GM04504 (cell line): Measurements from ENCODE around the gene IPO4.

Experiments
- DNase-seq: peaks from one replicate; pipeline ENCODE4 v3.0.0-alpha.2; 2012; ENCODE audit warnings: low read depth

The IPO4 gene

GRCh38 chr14:24147761-24148428, 40.7 kb downstream of the IPO4 start:
- DNase-seq: no peak

- peak; percentile 97 for DNase-seq
These were observed 41.4 kb downstream of the IPO4 start, which contains the start of gene RNF31 for GRCh38 chr14:24146978-24147760. RNF31 (plus strand) TSS chr14:24147498; CDS start chr14:24147699, 201 bp downstream.

DNA sequence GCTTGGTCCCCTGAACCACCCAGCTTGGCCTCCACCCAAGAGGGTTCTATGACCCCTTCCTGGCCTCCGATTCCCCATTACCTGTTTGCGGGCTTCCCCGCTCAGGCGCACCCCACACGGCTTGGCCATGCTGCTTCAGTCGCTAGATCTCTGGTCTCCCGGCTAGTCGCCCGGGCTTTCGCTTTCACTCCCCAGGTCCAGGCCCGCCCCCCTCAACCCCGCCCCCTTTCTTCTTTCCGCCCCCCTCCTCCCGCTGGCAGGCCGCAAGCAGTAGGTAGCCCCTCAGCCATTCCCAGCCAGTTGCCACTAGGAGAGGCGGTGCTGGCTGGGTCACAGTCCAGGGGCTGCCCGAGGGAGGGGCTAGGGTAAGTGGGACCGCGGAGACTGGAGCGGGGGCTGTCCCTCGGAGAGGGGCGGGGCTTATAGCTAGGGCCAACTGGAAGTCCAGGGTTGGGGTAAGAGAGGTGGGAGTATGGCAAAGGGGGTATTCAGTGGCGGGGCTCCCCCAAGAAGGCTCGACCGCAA, 42.1 kb downstream of the IPO4 start, which contains the start of gene PSME2:
PSME2 (minus strand) TSS at position 158 of the 525 bp plus-strand sequence; CDS start at position 129, 29 bp downstream.
- DNase-seq: peak; percentile 89

DNA sequence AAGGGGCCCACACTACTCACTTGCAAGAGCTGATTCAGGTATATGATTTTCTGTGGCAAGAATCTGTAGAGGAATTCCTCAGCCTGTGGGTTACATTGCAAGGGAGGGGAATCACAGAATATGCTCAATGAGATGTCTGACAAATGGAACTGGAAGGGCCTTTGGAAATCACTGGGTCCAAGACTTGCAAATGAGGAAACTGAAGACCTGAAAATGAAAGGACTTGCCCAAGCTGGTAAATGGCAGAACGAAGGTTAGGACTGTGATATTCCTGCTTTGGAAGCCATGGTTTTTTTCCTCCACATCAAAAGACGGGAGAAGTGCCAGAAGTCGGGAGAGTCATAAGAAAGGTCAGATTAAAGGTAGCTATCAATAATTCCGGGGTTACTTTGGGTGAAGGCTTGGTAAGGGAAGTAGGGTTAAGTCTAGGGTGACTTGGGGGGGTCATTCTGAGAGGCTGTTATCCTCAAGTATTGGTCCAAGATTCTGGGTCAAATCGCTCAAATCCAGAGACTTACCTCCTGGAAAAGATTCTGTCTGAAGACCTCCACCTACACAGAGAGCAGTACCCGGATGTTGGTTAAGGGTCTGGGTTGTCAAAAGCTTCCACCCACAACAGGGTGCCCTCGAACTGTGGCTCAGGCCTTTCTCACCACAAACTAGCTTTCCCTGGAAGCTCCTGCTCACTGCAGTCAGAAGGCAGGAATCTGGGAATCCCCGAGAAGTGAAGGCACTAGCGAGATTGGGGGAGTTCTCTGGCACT, 42.7 kb downstream of the IPO4 start:
- no peak for DNase-seq

- no peak for DNase-seq
These were observed 43.4 kb downstream of the IPO4 start for GRCh38 chr14:24145219-24145618.

DNA sequence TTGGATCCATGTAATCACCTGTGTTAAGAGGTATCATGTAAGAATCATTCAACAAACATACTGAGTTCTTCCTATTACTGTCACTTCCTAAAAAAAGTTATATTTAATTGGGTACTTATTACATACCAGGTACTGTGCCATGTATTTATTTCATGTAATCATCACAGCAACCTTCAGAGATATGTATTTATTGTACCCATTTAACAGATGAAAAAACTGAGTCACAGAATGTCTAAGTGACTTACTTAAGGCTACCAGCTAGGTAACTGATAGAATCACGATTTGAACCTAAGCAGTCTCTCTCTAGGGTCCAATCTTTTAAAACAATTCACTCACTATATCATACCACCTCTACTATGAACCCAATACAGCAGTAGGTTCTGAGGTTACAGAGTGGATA, 44.2 kb downstream of the IPO4 start:
- no peak for DNase-seq

DNA sequence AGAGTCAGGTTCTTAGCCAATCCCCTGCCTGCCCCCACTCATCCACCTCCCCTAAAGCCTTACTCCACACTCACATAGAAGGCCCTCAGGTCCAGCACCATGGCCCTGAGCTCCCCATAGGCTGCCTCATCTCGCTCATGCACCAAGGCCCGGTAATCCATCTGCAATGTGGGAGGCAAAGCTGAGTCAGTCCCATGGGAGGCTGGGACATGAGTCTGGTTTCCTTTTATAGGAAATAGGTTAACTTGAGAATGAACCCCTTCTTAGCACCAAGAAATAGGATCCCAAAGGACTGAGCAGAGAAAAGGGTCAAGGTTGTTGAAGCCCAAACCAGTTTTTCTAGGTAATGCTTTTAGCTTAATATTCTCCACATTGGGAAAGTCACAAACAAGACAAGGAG, 45.1 kb downstream of the IPO4 start:
- DNase-seq: no peak

DNA sequence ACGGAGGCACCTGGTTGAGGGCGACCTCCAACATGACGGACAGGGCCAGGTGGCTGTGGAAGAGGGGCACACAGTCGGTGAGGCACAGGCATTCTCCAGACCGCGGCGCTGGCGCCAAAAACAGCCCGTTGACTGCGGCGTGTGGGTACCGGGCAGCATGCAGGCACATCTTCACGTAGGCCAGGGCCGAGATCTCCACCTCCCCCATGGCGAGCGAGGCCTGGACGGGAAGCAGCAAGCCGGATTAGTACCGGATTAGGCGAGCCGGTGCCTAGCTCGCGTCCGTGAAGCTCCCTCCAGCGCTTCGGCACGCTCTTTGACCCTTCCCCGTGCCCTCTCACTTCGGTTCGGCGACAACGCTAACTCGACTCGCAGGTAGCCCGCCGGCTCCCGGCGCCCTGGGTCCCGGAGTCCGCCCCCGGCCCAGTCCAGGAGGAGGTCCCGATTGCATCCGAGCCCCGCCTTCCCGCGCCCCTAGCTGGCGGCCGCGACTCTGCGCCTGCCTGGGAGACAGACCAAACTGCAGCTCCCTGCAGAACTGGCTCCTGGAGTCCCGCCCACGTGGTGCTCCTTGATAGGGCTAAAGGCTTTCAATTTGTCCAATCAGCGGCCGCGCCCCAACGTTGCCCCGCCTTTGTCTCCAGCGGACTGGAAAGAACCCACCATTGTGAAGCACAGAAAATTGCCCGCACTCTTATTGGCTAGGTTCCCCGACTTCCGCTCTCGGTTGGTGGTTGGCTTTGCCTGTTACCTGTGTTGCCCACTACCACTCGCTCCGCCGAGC, 47.3 kb downstream of the IPO4 start, which contains the start of gene EMC9:
EMC9 (minus strand) TSS at position 495 of the 784 bp plus-strand sequence; CDS start at position 208, 287 bp downstream.
- peak; percentile 97 for DNase-seq

GRCh38 chr14:24139272-24139934, 49.2 kb downstream of the IPO4 start:
- DNase-seq: no peak

GRCh38 chr14:24138396-24139271, 50.0 kb downstream of the IPO4 start:
- DNase-seq: no peak

DNA sequence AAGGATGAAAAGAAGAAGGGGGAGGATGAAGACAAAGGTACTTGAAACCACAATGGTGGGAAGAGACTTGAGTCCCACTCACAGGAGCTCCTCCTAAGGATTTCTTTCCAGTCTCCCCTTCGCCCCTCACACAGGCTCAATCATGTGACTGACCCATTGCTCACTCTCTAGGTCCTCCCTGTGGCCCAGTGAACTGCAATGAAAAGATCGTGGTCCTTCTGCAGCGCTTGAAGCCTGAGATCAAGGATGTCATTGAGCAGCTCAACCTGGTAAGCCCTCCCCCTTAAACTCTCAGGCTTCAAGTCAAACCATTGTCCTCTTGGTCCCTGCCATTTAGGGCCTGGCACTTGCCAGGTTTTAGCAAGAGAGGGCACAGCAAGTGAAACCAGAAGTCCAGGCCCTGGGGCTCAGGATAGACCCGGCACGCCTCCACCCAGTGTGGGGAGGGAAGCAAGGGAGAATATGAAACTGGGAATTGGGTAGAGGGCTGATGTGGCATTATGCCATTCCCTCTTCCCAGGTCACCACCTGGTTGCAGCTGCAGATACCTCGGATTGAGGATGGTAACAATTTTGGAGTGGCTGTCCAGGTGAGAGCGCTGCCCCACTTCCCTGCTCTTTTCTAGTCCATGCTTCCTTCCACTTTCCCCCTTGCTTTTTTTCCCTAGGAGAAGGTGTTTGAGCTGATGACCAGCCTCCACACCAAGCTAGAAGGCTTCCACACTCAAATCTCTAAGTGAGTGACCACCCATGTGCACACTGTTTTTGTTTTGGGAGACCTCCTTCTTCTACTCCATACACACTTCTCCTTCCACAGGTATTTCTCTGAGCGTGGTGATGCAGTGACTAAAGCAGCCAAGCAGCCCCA, 50.9 kb downstream of the IPO4 start:
- DNase-seq: no peak

GRCh38 chr14:24136684-24137528, 51.7 kb downstream of the IPO4 start:
- DNase-seq: no peak

DNA sequence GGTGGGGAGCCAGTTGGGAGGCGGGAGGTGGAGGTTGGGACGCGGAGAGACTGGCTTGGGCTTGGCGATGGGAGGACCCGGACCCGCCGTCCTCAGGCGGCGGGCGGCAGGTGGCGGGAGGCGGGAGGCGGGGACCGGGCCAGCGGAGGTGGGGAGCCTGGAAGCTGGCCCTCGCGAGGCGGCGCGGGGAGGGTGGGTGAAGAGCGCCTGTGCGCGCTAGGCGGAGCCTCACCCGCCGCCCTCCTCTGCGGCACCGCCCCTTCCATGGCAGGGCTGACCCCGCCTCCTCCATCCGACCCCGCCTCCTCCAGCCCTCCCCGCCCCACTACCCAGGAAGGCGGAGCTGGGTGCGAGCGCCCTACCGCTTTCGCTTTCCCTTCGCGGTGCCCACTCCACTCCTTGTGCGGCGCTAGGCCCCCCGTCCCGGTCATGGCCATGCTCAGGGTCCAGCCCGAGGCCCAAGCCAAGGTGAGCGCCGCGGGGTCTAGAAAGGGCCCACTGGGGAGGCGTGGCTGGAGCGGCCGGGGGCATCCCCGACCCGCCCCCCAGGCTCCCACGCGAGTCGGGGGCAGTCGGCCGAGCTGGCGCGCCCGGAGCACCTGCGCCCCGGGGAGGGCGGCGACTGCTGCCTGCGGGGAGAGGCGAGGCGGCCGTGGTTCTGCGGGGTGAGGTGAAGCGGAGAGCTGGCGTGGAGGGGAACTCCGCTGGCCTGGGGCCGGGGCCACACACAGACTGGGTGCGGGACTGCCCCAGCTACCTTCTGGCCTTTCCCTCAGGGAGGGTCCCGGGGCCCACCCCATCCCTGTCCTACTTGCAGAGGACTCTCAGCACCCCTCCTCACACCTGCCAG, 52.6 kb downstream of the IPO4 start, which contains the start of gene PSME1:
PSME1 (plus strand) TSS at position 361 of the 850 bp plus-strand sequence; CDS start at position 430, 69 bp downstream.
- peak; percentile 69 for DNase-seq

- DNase-seq: no peak
These were observed 53.1 kb downstream of the IPO4 start for GRCh38 chr14:24135584-24135833.

DNA sequence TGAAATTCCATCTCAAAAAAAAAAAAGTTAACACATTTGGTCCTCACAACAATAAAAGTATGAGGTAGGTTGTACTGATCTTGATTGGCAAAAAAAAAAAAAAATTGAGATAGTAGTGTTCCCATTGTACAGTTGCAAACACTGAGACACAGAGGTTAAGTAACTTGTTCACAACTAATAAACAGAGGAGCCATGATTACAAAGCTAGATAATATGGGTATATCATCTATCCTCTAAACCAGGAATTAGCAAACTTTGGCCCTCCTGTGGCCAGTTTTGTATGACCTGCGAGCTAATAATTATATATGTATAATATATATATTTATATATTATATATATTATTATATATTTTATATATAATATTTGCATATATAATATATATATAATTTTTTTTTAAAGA, 54.9 kb downstream of the IPO4 start:
- DNase-seq: no peak

GRCh38 chr14:24132976-24133375, 55.6 kb downstream of the IPO4 start:
- DNase-seq: no peak

DNA sequence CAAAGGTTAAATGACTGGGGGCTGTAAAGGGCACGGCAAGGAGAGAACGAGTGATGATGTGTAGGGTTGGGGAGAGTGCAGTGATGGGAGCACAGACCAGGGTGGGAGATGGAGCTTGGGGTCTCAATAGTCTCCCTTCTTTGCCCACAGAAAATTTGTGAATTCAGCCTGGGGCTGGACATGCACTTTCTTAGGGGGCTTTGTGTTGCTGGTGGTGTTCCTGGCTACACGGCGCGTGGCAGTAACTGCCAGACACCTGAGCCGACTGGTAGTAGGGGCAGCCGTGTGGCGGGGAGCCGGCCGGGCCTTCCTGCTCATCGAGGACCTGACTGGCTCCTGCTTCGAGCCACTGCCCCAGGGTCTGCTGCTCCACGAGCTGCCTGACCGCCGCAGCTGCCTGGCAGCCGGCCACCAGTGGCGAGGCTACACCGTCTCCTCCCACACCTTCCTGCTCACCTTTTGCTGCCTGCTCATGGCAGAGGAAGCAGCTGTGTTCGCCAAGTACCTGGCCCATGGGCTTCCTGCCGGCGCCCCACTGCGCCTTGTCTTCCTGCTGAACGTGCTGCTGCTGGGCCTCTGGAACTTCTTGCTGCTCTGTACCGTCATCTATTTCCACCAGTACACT, 56.4 kb downstream of the IPO4 start:
- no peak for DNase-seq
